ENCODE measurements around the gene TUBE1. TPM values are rescaled to one million over a fixed set of nuclear protein-coding genes. Genes with fewer than 3 reads are reported as not detected.

The TUBE1 gene, protein sequence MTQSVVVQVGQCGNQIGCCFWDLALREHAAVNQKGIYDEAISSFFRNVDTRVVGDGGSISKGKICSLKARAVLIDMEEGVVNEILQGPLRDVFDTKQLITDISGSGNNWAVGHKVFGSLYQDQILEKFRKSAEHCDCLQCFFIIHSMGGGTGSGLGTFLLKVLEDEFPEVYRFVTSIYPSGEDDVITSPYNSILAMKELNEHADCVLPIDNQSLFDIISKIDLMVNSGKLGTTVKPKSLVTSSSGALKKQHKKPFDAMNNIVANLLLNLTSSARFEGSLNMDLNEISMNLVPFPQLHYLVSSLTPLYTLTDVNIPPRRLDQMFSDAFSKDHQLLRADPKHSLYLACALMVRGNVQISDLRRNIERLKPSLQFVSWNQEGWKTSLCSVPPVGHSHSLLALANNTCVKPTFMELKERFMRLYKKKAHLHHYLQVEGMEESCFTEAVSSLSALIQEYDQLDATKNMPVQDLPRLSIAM
- total RNA-seq (10 to 100 TPM; 32.5 to 65.2 (median 48.6) TPM), polyA plus RNA-seq (10 to 100 TPM in 1 of 3 donors, 1 to 10 TPM in 2; 7.6 to 10.2 (median 9.4) TPM)

DNA sequence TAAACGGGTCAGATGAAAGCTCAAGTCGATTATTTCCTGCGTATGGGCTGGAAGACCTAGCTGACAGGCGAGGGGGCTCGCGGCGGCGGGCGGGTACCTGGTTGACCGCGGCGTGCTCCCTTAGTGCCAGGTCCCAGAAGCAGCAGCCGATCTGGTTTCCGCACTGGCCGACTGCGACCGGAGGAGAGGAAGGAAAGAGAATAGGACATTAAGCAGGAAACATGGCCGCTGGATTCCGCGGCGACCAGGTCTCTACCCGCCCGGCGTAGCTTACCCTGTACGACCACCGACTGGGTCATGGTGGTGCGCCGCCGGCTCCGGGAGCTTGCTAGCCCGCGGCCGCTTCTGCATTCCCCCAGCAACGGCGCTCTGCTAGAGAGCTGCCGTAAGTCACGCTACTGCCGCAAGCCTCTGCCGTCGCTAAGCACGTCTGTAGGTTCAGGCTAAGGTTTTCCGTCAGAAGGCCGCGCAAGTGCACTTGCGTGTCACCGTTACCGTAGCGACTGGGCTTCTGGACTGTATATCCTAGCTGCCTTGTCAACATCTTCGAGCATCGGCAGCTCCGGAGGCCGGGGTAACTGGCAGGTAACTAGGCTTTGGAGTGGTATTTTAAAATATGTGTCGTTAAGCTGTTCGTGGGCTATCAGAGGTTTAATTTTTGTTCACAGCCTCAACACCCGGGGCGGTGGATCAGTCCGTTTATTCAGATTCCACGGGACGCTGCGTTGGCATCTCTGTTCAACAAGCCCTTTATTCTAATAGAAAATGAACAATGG lies at the start of gene TUBE1, which contains the start of gene FAM229B:
TUBE1 (minus strand) TSS at position 347 of the 776 bp plus-strand sequence; CDS start at position 299, 48 bp downstream.
FAM229B (plus strand) TSS at position 456 of the 776 bp plus-strand sequence. CDS start 11,693 bp downstream, outside the sequence.
- Histone ChIP-seq H3K9me3 (no peaks in the 10 kb centered on the region), H3K4me1 (peaks cover 0 to 21% (median 9%) of the 10 kb centered on the region in 4 donors), H3K4me3 (peak within 1 kb of the TSS; percentile 64 to 87 (median 78)), H3K27me3 (no peaks in the 10 kb centered on the region), H3K27ac (peak within 1 kb of the TSS; percentile 87 to 93 (median 88)), H3K36me3 (peaks cover 0 to 17% (median 0%) of the 10 kb centered on the region in 4 donors)
- WGBS, 2 donors, result 0% methylated on average over 60 of the region's 60 CpGs
- TF ChIP-seq, protein P1, sequence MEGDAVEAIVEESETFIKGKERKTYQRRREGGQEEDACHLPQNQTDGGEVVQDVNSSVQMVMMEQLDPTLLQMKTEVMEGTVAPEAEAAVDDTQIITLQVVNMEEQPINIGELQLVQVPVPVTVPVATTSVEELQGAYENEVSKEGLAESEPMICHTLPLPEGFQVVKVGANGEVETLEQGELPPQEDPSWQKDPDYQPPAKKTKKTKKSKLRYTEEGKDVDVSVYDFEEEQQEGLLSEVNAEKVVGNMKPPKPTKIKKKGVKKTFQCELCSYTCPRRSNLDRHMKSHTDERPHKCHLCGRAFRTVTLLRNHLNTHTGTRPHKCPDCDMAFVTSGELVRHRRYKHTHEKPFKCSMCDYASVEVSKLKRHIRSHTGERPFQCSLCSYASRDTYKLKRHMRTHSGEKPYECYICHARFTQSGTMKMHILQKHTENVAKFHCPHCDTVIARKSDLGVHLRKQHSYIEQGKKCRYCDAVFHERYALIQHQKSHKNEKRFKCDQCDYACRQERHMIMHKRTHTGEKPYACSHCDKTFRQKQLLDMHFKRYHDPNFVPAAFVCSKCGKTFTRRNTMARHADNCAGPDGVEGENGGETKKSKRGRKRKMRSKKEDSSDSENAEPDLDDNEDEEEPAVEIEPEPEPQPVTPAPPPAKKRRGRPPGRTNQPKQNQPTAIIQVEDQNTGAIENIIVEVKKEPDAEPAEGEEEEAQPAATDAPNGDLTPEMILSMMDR (IDR thresholded peaks at IDR 0.05), result no peak
- peak; percentile 86 to 94 for TF ChIP-seq POLR2A (IDR thresholded peaks at IDR 0.05)
- TF ChIP-seq EP300 (IDR thresholded peaks at IDR 0.05), result peak in 2 of 4 donors; percentile 32 to 52
- TF ChIP-seq POLR2AphosphoS5 (IDR thresholded peaks at IDR 0.05), result peak; percentile 93 to 97 (median 96)
- peak; percentile 96 for DNase-seq
- intact Hi-C loops (cut with DNase I), result loop anchor here (5.0 to 10.0 kb wide), 2 partner anchors 65 to 227 kb away; no protein-coding TSS in a partner anchor

DNA sequence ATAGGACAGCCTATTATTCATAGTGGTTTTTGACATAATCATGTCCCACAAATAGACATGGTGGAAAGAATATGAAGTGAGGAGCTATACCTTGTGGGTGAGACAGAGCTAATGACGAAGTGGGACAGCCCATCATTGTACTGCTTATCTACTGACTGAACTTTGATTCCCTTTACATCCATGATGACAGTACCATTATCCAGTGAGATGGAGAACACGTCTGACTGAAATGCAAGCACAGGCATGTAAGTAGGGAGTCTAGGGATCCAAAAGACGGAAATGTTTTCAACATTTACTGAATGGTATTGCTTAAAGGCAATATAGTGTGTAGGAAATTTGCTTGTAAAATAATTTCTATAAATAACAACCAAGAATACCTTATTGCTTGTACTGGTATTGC lies 43.6 kb upstream of the TUBE1 start:
- Histone ChIP-seq H3K27ac (peak overlapping the region in 1 of 4 donors; percentile 57), H3K4me3 (no peak overlapping the region), H3K9me3 (no peaks in the 10 kb centered on the region), H3K36me3 (peaks cover 28 to 100% (median 64%) of the 10 kb centered on the region in 4 donors), H3K4me1 (no peaks in the 10 kb centered on the region), H3K27me3 (no peaks in the 10 kb centered on the region)
- DNase-seq, result no peak
- intact Hi-C loops (cut with DNase I), result no loop called here
- TF ChIP-seq, protein P1 (IDR thresholded peaks at IDR 0.05), result no peak
- TF ChIP-seq EP300 (IDR thresholded peaks at IDR 0.05), result no peak
- TF ChIP-seq POLR2AphosphoS5 (IDR thresholded peaks at IDR 0.05), result no peak
- TF ChIP-seq POLR2A (IDR thresholded peaks at IDR 0.05), result no peak
- 63 to 84% methylated on average over 3 of the region's 3 CpGs for WGBS, 2 donors

DNA sequence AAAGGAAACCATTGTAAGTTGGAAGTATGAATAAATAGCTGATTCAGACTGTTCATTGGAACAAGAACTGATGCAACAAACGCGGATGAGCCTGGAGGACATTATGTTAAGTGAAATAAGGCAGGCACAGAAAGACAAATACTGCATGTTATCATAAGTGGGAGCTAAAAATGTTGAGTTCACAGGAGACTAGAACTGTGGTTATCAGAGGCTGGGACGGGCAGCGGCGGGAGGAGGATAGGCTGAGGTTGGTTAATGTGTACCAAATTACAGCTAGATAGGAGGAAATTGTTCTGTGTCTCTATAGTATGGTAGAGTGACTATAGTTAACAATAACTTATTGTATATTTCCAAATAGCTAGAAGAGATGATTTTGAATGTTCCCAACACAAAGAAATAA lies 40.9 kb upstream of the TUBE1 start:
- H3K4me1 ChIP-seq, result no peaks in the 10 kb centered on the region
- intact Hi-C loops (cut with DNase I), result no loop called here
- peaks cover 15 to 100% (median 57%) of the 10 kb centered on the region in 4 donors for H3K36me3 ChIP-seq
- H3K27ac ChIP-seq, result no peak overlapping the region
- no peaks in the 10 kb centered on the region for H3K9me3 ChIP-seq
- TF ChIP-seq EP300 (IDR thresholded peaks at IDR 0.05) (no peak), POLR2AphosphoS5 (IDR thresholded peaks at IDR 0.05) (no peak), POLR2A (IDR thresholded peaks at IDR 0.05) (no peak)
- TF ChIP-seq, protein P1 (IDR thresholded peaks at IDR 0.05), result no peak
- WGBS, 2 donors, result 15 to 72% methylated on average over 5 of the region's 5 CpGs
- DNase-seq, result no peak
- no peaks in the 10 kb centered on the region for H3K27me3 ChIP-seq
- H3K4me3 ChIP-seq, result no peak overlapping the region

DNA sequence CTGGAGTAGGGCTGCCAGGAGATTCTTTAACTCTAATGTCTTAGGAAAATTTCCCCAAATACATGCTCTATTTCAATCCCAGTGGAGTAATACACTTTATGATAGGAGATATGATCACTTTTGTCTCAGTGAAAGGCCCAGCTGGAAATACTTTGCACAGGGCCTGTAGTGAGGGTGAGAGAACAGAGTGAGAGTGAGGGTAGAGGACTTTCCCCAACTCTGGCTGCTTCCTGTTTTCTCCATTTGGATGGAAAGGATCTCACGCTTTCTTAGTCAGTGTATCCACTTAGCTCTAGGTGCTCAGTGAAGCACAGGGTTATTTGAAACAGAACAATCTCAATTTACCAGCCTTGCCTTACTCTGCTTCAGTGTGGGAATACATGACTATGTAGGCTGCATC lies 36.7 kb upstream of the TUBE1 start:
- TF ChIP-seq EP300 (IDR thresholded peaks at IDR 0.05) (no peak), POLR2A (IDR thresholded peaks at IDR 0.05) (no peak), POLR2AphosphoS5 (IDR thresholded peaks at IDR 0.05) (no peak)
- TF ChIP-seq, protein P1 (IDR thresholded peaks at IDR 0.05), result no peak
- no peaks in the 10 kb centered on the region for H3K4me1 ChIP-seq
- H3K9me3 ChIP-seq, result no peaks in the 10 kb centered on the region
- 91 to 96% methylated on average over 1 of the region's 1 CpG for WGBS, 2 donors
- no peak overlapping the region for H3K4me3 ChIP-seq
- H3K27me3 ChIP-seq, result no peaks in the 10 kb centered on the region
- intact Hi-C loops (cut with DNase I), result no loop called here
- DNase-seq, result no peak
- peaks cover 39 to 100% (median 58%) of the 10 kb centered on the region in 4 donors for H3K36me3 ChIP-seq
- H3K27ac ChIP-seq, result peak overlapping the region in 1 of 4 donors; percentile 8
